HG02943 (cell line): ENCODE data around the gene TM7SF2.
"Not testable (repeated sequence)": the region's sequence is repeated elsewhere in the genome, so short reads cannot be mapped to it uniquely, and the experiment has no call there.

ENCODE experiments used
- ATAC-seq: cut with Tn5 transposase; IDR thresholded peaks from one replicate; pipeline ENCODE4 v1.9.1; 2021; ENCODE audit warnings: mild to moderate bottlenecking, low read depth, moderate library complexity; ENCODE audit not compliant: unreplicated experiment

The TM7SF2 gene

DNA sequence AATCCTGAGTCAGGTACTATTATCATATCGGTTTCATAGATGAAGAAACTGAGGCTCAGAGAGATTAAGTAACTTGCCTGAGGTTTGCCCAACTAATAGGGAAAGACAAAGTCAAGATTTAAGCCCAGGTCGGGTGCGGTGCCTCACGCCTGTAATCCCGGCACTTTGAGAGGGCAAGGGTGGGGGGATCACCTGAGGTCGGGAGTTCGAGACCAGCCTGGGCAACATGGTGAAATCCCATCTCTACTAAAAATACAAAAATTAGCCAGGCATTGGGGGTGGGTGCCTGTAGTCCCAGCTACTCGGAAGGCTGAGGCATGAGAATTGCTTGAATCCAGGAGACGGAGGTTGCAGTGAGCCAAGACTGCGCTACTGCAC, 38.4 kb downstream of the TM7SF2 start:
- ATAC-seq = not testable (repeated sequence)

DNA sequence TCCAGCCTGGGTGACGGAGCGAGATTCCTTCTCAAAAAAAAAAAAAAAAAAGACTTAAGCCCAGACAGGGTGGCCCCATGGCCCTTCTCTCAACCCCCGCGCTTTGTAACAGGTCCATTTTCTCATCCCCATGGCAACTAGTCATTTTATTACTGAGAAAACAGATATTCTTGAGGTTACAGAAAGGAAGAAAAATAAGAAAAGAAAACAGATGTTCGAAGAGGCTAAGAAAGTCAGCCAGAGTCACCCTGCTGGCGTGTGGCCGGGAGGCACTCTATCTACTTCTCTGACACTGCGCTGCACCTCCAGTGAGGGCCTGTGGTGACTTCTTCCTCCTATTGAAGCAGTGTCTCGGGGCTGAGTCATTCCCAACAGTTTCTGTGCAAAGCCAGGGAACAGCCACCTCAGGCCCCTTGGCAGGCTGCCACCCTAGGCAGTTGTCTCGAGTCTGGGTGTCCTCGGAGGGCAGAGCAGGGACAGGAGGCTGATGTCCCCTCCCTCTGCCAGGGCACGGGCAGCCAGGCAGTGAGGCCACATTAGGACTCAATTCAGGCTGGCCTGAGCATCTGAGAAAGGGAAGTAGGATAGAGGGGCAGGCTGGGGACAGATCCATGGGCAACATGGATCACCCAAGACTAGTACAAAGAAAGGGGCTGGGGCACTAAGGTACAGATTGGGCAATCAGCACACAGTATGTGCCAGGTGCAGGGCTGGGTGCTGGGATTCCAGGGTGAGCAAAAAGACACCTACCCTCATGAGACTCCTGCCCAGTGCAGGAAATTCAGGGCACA, 39.0 kb downstream of the TM7SF2 start:
- ATAC-seq = no peak

DNA sequence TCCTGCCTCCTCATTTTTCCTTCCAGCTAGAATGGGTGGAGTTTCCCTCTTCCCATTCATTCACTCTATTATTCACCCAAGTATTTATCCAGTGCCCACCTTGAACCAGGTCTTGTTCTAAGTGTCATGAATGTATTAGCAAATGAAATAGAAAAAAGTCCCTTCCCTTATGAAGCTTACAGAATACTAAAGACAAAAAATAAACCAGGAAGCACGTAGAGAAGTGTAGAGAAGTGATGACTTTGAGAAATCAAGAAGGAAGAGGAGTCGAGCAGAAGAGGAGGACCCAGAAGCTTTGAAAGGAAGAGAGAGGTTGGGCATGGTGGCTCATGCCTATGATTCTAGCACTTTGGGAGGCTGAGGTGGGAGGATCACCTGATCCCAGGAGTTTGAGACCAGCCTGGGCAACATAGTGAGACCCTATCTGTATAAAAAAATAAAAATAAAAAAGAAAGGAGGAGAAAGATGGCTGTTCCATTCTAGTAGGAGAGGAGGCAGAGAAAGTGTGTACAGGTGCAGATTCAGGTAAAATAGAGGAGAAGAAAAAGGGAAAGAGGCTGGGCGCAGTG, 39.7 kb downstream of the TM7SF2 start:
- no peak for ATAC-seq

DNA sequence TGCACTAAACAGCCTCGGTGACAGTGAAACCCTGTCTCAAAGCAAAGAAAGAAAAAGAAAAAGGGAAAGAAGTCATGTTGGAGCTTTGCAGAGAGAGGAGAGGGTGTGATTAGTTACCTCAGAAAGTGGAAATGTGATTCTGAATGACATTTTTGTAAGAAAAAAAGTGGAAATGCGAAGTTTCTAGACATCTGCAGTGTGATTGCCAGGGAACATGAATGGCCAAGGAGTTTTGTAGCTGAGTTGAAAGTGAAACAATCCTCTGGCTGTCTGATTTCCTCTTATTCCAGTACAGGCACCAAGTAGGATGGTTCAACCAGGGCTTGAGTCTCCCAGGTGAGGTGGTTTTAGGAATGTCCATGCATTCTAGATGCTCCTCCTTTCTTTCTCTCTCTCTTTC, 40.5 kb downstream of the TM7SF2 start:
- no peak for ATAC-seq

DNA sequence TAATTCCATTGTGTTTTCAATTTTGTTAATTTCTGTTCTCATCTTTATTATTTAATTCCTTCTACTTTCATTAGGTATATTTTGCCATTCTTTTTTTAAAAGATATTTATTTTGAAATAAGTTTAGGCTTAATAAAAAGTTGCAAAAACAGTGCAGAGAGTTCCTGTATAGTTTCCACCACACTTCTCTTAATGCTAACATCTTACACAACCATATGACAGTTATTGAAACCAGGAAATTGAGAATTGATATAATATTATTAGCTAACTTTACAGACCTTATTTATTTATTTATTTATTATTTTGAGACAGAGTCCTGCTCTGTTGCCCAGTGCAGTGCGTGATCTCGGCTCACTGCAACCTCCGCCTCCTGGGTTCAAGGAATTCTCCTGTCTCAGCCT, 44.6 kb downstream of the TM7SF2 start:
- no peak for ATAC-seq

DNA sequence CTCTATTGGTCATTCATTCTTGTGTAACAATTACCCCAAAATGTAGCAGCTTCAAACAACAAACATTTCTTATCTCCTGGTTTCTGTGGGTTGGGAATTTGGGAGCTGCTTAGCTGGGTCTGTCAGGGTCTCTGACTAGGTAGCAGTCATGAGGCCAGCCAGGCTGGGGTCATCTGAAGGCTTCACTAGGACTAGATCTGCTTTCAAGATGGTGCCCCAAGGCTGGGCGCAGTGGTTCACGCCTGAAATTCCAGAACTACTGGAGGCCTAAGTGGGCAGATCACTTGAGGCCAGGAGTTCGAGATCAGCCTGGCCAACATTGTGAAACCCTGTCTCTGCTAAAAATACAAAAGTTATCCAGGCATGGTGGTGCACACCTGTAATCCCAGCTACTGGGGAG, 45.3 kb downstream of the TM7SF2 start:
- ATAC-seq = no peak

DNA sequence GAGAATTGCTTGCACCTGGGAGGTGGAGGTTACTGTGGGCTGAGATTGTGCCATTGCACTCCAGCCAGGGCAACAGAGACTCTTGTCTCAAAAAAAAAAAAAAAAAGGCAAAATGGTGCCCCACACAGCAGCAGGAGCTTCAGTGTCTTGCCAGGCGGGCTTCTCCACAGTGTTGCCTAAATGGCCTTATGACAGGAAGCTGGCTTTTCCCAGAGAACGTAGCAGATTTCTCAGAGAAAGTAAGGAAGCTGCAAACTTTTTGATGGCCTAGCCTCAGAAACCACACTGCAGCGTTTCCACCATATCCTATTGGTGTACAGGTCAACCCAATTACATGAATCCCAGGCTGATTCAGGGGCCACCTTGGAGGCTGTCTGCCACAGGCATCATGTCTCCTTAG, 45.7 kb downstream of the TM7SF2 start:
- no peak for ATAC-seq

DNA sequence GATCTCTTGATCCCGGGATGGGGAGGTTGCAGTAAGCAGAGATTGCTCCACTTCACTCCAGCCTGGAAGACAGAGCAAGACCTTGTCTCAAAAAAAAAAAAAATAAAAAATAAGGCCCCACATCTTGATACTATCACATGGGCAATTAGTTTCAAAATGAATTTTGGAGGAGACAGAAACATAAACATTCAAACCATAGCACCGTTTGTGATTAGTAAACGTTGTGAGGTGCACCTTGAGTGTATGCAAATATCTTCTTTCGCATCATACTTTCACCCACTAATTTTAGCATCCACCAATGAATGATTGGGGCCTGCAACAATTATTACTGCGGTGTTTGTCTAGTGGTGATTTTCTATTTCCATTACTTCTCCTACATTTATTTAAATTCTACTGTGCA, 47.3 kb downstream of the TM7SF2 start:
- no peak for ATAC-seq

DNA sequence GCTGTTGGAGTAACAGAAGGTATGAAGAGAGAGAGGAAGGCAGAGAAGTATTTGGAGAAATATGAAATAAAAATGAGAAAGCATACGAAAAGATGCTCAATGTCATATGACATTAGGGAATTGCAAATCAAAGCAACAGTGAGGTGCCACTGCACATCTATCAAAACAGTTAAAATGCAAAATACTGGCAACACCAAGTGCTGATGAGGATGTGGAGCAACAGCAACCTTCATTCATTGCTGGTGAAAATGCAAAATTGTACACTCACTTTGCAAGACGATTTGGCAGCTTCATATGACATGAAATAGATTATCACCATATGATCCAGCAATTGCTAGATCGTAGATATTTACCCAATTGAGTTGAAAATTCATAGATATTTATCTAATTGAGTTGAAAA, 49.0 kb downstream of the TM7SF2 start:
- ATAC-seq = no peak

DNA sequence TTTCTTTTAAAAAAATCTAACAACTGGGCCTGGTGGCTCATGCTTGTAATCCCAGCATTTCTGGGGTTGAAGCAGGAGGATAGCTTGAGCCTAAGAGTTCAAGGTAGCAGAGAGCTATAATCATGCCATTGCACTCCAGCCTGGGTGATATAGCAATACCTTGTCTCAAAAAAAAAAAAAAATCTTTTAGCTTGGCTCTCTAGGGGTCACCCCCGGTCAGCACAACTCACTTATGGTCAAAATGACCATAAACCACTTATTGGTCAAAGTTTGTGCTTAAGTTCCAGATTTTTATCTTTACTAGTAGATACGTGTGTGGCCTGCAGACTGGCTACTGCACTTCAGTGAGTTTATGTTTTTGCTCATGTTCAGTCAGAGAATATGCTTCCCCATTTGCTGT, 52.0 kb downstream of the TM7SF2 start:
- no peak for ATAC-seq
